Esophagus (tissue), 2 donors: ENCODE results near the gene ANTXRL. TPM values are rescaled to one million over a fixed set of nuclear protein-coding genes. Genes with fewer than 3 reads are reported as not detected.

Experiments
- H3K27ac ChIP-seq, 2 donors: one replicate each; pipeline ENCODE4 v1.5.1; 2013; ENCODE audit warnings: low read depth in 2 of 2, mild to moderate bottlenecking in 2 of 2, inconsistent platforms in 1 of 2, low read length in 1 of 2, moderate library complexity in 1 of 2
- H3K27me3 ChIP-seq, 2 donors: one replicate each; pipeline ENCODE4 v1.6.1; 2013; ENCODE audit warnings: low read length in 2 of 2, control low read depth in 1 of 2, mild to moderate bottlenecking in 1 of 2; ENCODE audit not compliant: insufficient read depth in 2 of 2, control insufficient read depth in 1 of 2
- H3K36me3 ChIP-seq, 2 donors: one replicate each; pipeline ENCODE4 v1.6.1; 2013; ENCODE audit warnings: low read length in 1 of 2; ENCODE audit not compliant: control insufficient read depth in 2 of 2, insufficient read depth in 2 of 2
- H3K4me1 ChIP-seq, 2 donors: one replicate each; pipeline ENCODE4 v1.6.1; 2013; ENCODE audit warnings: low read length in 1 of 2; ENCODE audit not compliant: control insufficient read depth in 2 of 2, insufficient read depth in 2 of 2
- H3K4me3 ChIP-seq, 2 donors: one replicate each; pipeline ENCODE4 v1.5.1; 2013; ENCODE audit warnings: low read length in 2 of 2, mild to moderate bottlenecking in 2 of 2, low read depth in 1 of 2, moderate library complexity in 1 of 2
- H3K9me3 ChIP-seq, 2 donors: one replicate each; pipeline ENCODE4 v1.6.1; 2013; ENCODE audit warnings: mild to moderate bottlenecking in 2 of 2, low read depth in 1 of 2, low read length in 1 of 2, moderate library complexity in 1 of 2; ENCODE audit not compliant: control insufficient read depth in 2 of 2, insufficient read depth in 1 of 2
- WGBS, 2 donors: extraction: QIAGEN DNeasy Blood & Tissue Kit; methylation state at CpG; one replicate each; pipeline ENCODE4 v1.1.7; 2013; 5-methylcytosine and 5-hydroxymethylcytosine counted together
- polyA plus RNA-seq, 2 donors: library from polyadenylated mRNA; stranded (reverse); fragments of 200-250 nt; gene quantifications; one replicate each; pipeline ENCODE4 v1.2.3, GENCODE V29; 2013
- donor health status: healthy with polysubstance abuse.
- donor health status: Bipolar disorder and iron deficiency.

The ANTXRL gene
- polyA plus RNA-seq, 2 donors: 0.12 TPM; not detected in 1

DNA sequence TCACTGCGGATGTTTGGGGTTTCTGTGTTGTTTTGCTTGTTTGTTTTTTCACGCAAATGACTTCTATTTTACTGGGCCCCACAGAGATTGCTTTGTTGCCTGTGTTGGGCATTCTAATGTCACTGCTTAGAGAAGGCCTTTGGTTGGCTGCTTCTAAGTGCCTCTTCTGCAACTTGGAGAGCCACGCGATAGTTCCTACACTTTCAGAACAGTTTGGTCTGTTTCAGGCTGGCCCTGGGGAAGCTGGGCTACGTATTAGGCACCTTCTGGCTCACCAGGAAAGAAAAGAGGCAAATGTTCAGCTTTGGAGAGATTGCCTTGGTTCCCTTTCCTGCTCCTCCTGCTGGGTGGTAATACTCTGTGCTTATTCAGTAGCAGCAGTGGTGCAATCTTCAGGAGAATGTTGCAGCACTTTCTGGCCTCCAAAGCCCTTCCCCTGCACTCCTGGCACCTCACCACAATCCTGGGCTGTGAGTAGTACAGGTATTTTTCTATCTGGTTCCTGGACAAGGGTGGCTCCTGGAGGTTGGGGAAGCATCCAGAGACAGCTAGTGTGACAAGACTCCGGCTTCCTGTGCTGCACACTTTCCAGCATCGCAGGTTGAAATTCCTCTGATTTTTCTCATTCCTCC, 1.2 kb downstream of the ANTXRL start:
- H3K9me3 ChIP-seq: no peaks in the 10 kb centered on the region
- no peaks in the 10 kb centered on the region for H3K27me3 ChIP-seq
- peaks cover 0 to 7% of the 10 kb centered on the region in 2 donors for H3K4me1 ChIP-seq
- H3K27ac ChIP-seq: peak overlapping the region in 1 of 2 donors; percentile 22
- no peak overlapping the region for H3K4me3 ChIP-seq
- WGBS, 2 donors: 92 to 93% methylated on average over 7 of the region's 7 CpGs
- H3K36me3 ChIP-seq: no peaks in the 10 kb centered on the region

DNA sequence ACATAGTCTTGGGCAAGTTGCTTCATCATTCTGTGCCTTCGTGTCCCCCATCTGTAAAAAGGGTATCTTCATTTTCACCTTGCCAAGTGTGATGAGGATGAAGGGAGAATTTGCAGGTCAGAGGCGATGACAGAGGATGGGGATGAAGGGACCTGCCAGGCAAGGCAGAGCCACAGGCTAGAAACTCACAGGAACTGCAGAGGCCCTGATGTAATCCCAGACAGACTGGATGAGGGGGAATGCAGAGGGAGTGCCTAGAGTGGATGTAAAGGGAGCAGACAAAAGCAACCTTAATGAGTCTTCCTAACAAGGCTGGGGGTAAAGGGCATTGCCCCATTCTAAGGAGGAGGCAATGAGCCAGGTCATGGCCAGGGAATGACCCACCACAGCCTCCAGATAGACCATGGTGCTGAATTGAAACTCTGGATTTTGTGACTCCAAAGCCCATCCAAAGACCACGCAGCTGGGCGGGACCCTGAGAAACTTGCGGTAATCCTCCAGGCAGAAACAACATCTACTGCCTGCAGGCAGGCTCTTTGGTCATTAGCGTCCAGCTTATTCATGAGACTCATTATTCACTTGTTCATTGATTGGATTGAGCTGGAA, 1.9 kb downstream of the ANTXRL start:
- 88 to 89% methylated on average over 6 of the region's 6 CpGs for WGBS, 2 donors
- Histone ChIP-seq H3K27ac (peak overlapping the region in 1 of 2 donors; percentile 18), H3K4me3 (no peak overlapping the region), H3K9me3 (no peaks in the 10 kb centered on the region), H3K27me3 (no peaks in the 10 kb centered on the region), H3K36me3 (no peaks in the 10 kb centered on the region), H3K4me1 (peaks cover 0 to 7% of the 10 kb centered on the region in 2 donors)

DNA sequence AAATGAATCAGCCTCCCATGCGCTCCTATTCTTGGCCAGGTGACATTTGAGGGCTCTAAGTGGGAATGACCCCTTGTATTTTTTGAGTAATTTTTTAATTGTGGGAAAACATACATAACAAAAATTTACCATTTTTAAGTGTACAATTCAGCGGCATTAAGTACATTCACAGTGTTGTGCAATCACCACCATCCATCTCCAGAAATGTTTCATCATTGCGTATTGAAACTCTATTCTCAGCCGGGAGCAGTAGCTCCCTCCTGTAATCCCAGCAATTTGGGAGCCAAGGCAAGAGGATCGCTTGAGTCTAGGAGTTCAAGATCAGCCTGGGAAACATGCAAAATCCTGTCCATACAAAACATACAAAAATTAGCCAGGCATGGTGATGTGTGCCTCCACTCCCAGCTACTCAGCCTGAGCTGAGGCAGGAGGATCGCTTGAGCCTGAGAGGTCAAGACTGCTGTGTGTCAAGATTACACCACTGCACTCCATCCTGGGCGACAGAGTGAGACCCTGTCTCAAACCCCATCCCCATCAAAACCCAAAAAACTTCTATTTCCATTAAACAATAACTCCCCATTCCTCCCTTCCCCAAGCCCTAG, 2.5 kb downstream of the ANTXRL start:
- Histone ChIP-seq H3K27me3 (no peaks in the 10 kb centered on the region), H3K4me1 (peaks cover 0 to 7% of the 10 kb centered on the region in 2 donors), H3K27ac (no peak overlapping the region), H3K4me3 (no peak overlapping the region), H3K36me3 (no peaks in the 10 kb centered on the region), H3K9me3 (no peaks in the 10 kb centered on the region)
- WGBS, 2 donors: 83 to 86% methylated on average over 7 of the region's 7 CpGs

DNA sequence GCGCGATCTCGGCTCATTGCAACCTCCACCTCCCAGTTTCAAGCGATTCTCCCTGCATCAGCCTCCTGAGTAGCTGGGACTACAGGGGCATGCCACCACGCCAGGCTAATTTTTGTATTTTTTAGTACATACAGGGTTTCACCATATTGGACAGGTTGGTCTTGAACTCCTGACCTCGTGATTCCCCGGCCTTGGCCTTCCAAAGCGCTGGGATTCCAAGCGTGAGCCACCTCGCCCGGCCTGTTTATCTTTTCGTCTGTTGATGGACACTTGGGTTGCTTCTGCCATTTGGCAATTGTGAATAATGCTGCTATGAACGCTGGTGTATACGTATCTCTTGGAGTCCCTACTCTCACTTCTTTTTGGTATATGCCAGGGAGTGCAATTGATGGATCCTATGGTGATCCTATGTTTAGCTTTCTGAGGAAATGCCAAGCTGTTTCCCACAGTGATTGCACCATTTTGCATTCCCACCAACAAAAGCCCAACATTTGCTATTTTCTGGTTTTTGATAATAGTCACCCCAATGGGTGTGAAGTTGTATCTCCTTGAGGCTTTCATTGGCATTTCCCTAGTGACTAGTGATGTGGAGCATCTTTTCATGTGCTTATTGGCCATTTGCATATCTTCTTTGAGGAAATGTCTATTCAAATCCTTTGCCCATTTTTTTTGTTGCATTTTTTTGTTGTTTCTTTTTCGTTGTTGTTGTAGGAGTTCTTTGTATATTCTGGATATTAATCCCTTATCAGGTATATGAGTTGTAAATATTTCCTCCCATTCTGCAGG, 3.5 kb downstream of the ANTXRL start:
- Histone ChIP-seq H3K36me3 (no peaks in the 10 kb centered on the region), H3K27ac (no peak overlapping the region), H3K27me3 (no peaks in the 10 kb centered on the region), H3K9me3 (no peaks in the 10 kb centered on the region), H3K4me3 (no peak overlapping the region), H3K4me1 (peaks cover 0 to 7% of the 10 kb centered on the region in 2 donors)
- WGBS, 2 donors: 95 to 96% methylated on average over 15 of the region's 15 CpGs

DNA sequence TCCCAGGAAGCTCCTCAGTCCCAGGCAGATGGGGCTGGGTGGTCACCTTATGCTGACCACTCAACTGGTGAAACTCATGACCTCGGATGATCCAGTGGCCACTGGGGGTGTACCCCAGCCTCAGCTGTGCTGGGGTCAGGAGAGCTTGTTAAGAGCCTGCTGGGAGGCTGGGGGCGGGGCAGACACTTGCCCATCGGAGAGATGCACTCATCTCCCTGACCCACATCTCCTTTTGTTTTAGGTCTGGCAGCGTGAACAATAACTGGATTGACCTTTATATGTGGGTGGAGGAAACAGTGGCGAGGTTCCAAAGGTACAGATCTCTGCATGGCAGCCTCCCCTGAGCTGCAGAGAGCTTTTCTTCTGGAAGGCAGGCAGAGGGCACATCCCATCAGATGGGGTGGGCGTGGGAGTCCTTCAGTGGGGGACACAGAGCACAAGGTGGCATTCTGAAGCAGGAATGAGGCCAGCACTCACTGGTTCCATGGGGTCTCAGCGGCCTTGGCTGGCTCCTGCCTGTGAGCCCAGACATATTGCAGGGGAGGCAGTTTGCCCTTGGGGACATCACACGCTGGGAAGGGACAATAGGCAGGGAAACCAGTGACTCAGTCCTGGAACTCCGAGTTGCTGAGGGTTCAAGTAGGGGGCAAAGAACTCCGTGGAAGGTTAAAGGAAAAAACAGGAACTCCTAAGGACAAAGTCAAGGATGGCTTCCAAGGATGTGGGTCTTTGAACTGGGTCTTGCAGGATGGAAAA, 5.2 kb downstream of the ANTXRL start:
- Histone ChIP-seq H3K4me3 (no peak overlapping the region), H3K4me1 (peaks cover 0 to 7% of the 10 kb centered on the region in 2 donors), H3K27me3 (no peaks in the 10 kb centered on the region), H3K36me3 (no peaks in the 10 kb centered on the region), H3K27ac (no peak overlapping the region), H3K9me3 (no peaks in the 10 kb centered on the region)
- WGBS, 2 donors: 42 to 48% methylated on average over 10 of the region's 10 CpGs

DNA sequence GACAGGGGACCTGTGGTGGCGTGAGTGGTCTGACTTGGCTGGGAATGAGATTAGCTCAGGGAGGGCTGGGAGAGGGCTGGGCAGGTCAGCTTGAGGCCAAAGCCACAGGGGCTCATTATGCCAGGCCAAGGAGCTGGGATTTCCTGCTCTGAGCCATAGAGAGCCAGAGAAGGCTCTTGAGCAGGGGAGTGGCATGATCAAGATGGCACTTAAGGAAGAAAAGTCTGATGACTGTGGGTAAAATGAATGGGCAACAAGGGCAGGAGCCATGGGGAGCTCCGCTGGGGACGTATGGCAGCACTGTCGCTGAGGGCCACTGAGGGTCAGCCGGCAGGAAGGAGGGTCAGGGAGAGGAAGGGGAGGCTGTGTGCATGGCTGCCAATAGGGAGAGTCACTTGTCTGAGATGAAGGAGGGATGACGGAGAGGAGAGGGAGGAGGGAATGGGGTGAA, 5.8 kb downstream of the ANTXRL start:
- peaks cover 0 to 7% of the 10 kb centered on the region in 2 donors for H3K4me1 ChIP-seq
- no peaks in the 10 kb centered on the region for H3K27me3 ChIP-seq
- WGBS, 2 donors: 70 to 71% methylated on average over 6 of the region's 6 CpGs
- no peak overlapping the region for H3K27ac ChIP-seq
- H3K9me3 ChIP-seq: no peaks in the 10 kb centered on the region
- H3K4me3 ChIP-seq: no peak overlapping the region
- no peaks in the 10 kb centered on the region for H3K36me3 ChIP-seq

DNA sequence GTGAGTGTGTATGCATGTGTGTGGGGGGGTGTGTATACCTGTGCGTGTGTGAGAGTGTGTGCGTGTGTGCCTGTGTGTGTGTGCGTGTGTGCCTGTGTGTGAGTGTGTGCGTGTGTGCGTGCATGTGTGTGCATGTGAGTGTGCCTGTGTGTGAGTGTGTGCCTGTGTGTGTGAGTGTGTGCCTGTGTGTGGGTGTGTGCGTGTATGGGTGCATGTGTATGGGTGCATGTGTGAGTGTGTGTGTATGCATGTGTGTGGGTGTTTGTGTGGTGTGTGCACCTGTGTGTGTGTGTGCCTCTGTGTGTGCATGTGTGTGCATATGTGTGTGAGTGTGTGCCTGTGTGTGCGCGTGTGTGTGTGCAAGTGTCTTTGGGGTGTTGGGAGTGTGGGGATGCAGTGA, 6.4 kb downstream of the ANTXRL start:
- Histone ChIP-seq H3K36me3 (no peaks in the 10 kb centered on the region), H3K4me1 (peaks cover 0 to 7% of the 10 kb centered on the region in 2 donors), H3K27ac (no peak overlapping the region), H3K4me3 (no peak overlapping the region), H3K27me3 (no peaks in the 10 kb centered on the region), H3K9me3 (no peaks in the 10 kb centered on the region)
- 72 to 79% methylated on average over 8 of the region's 8 CpGs for WGBS, 2 donors

DNA sequence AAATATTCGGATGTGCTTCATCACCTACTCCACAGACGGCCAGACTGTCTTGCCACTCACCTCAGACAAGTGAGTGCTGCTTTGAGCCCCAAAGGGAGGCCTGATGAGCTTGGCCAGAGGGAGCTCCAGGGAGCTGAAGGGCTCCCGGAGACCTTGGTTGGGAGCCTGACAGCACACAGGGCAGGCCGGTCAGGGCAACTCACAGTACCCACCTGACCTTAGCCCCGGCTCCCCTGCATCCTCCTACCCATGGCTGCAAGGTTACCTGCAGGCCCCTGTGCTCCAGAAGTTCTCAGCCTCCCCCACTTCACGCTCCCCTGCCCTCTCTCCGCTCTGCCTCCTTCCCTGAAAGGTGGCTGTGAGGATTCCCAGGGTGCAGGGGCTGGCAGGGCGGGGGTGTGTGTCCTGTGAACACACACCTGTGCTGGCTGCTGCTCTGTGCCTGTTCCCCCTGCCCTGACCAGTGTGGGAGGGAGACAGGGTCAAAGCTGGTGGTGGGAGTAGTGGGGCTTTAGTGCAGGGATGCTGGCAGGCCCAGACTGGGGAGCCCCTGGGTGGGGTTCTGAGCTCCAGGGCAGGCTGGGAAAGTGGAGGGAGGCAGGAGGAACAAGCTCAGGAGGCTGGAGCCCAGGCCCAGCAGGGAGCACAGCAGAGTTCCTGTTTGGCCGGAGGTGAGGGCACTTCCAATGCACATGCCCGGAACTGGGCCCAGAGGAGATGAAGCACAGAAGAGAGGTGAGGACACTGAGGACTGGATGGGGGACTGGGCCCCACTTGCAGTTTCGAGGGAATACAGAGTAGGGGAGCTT, 7.2 kb downstream of the ANTXRL start:
- no peak overlapping the region for H3K27ac ChIP-seq
- 89 to 90% methylated on average over 11 of the region's 11 CpGs for WGBS, 2 donors

More for the DNA sequence above, 7.2 kb downstream of the ANTXRL start:
- H3K36me3 ChIP-seq: no peaks in the 10 kb centered on the region
- no peaks in the 10 kb centered on the region for H3K27me3 ChIP-seq
- H3K4me1 ChIP-seq: peaks cover 0 to 7% of the 10 kb centered on the region in 2 donors
- H3K9me3 ChIP-seq: no peaks in the 10 kb centered on the region
- no peak overlapping the region for H3K4me3 ChIP-seq
